H9 (cell line): ENCODE data around the gene DAND5. TPM values are rescaled to one million over a fixed set of nuclear protein-coding genes. Genes with fewer than 3 reads are reported as not detected.

Experiments used
- DNase-seq: peaks from one replicate; pipeline ENCODE4 v3.0.0-alpha.2; 2017
- H2AFZ ChIP-seq: one replicate; pipeline ENCODE4 v1.6.1; 2013; ENCODE audit warnings: mild to moderate bottlenecking, low read length, control low read depth, moderate library complexity
- H2AK5ac ChIP-seq: 2 replicates; pipeline ENCODE4 v1.6.1; 2013; ENCODE audit warnings: low read length, control low read depth, mixed read lengths; ENCODE audit not compliant: insufficient read length
- H2BK120ac ChIP-seq: one replicate; pipeline ENCODE4 v1.6.1; 2013; ENCODE audit warnings: low read depth, mild to moderate bottlenecking, low read length, control low read depth, inconsistent platforms; ENCODE audit not compliant: poor library complexity, severe bottlenecking
- H2BK12ac ChIP-seq: 2 replicates; pipeline ENCODE4 v1.6.1; 2013; ENCODE audit warnings: low read length, control low read depth, mixed read lengths, low read depth; ENCODE audit not compliant: insufficient read length
- H2BK15ac ChIP-seq: 2 replicates; pipeline ENCODE4 v1.6.1; 2013; ENCODE audit warnings: low read depth, low read length, control low read depth
- H2BK20ac ChIP-seq: one replicate; pipeline ENCODE4 v1.6.1; 2013; ENCODE audit warnings: low read depth, mild to moderate bottlenecking, low read length, control low read depth, inconsistent platforms; ENCODE audit not compliant: poor library complexity, severe bottlenecking
- H2BK5ac ChIP-seq: 2 replicates; pipeline ENCODE4 v1.6.1; 2013; ENCODE audit warnings: low read length, control low read depth, mixed read lengths; ENCODE audit not compliant: insufficient read length
- H3K14ac ChIP-seq: 2 replicates; pipeline ENCODE4 v1.6.1; 2013; ENCODE audit warnings: low read length, control low read depth; ENCODE audit not compliant: insufficient read depth
- H3K18ac ChIP-seq: 2 replicates; pipeline ENCODE4 v1.6.1; 2013; ENCODE audit warnings: low read depth, mild to moderate bottlenecking, mixed read lengths, low read length, control low read depth; ENCODE audit not compliant: insufficient read length
- H3K23ac ChIP-seq: 2 replicates; pipeline ENCODE4 v1.6.1; 2013; ENCODE audit warnings: low read length, control low read depth, mixed read lengths, low read depth; ENCODE audit not compliant: insufficient read length
- H3K23me2 ChIP-seq: 2 replicates; pipeline ENCODE4 v1.6.1; 2013; ENCODE audit warnings: low read depth, mild to moderate bottlenecking, mixed read lengths, low read length, control low read depth; ENCODE audit not compliant: insufficient read length, poor library complexity, severe bottlenecking
- H3K27ac ChIP-seq: 2 replicates; pipeline ENCODE4 v1.5.1; 2013; ENCODE audit warnings: low read length, control low read depth, mixed read lengths, low read depth; ENCODE audit not compliant: insufficient read length
- H3K27me3 ChIP-seq: 2 replicates; pipeline ENCODE4 v1.6.1; 2013; ENCODE audit warnings: low read length, control low read depth, inconsistent platforms; ENCODE audit not compliant: insufficient read depth
- H3K4ac ChIP-seq: 2 replicates; pipeline ENCODE4 v1.6.1; 2013; ENCODE audit warnings: low read depth, mild to moderate bottlenecking, control low read depth, inconsistent platforms, low read length, moderate library complexity
- H3K4me1 ChIP-seq: 2 replicates; pipeline ENCODE4 v1.6.1; 2013; ENCODE audit warnings: low read length, control low read depth, inconsistent platforms; ENCODE audit not compliant: insufficient read depth
- H3K4me2 ChIP-seq: 2 replicates; pipeline ENCODE4 v1.6.1; 2013; ENCODE audit warnings: low read length, control low read depth, mixed read lengths; ENCODE audit not compliant: insufficient read length, insufficient read depth
- H3K56ac ChIP-seq: 2 replicates; pipeline ENCODE4 v1.6.1; 2013; ENCODE audit warnings: low read depth, mild to moderate bottlenecking, mixed read lengths, low read length, control low read depth; ENCODE audit not compliant: insufficient read length
- H3K79me1 ChIP-seq: 2 replicates; pipeline ENCODE4 v1.6.1; 2013; ENCODE audit warnings: low read depth, mild to moderate bottlenecking, moderate library complexity, low read length, control low read depth, inconsistent platforms; ENCODE audit not compliant: insufficient read depth, poor library complexity, severe bottlenecking
- H3K79me2 ChIP-seq: 2 replicates; pipeline ENCODE4 v1.6.1; 2013; ENCODE audit warnings: low read length, control low read depth, inconsistent platforms; ENCODE audit not compliant: insufficient read depth
- H3K9ac ChIP-seq: 2 replicates; pipeline ENCODE4 v1.6.1; 2013; ENCODE audit warnings: low read length, control low read depth, mixed read lengths; ENCODE audit not compliant: insufficient read length; ENCODE audit errors: extremely low read depth
- H3K9me3 ChIP-seq: one replicate; pipeline ENCODE4 v1.6.1; 2013; ENCODE audit warnings: low read depth, low read length, inconsistent platforms; ENCODE audit not compliant: control insufficient read depth
- H3T11ph ChIP-seq: one replicate; pipeline ENCODE4 v1.6.1; 2013; ENCODE audit warnings: mild to moderate bottlenecking, low read length, control low read depth, inconsistent platforms
- H4K20me1 ChIP-seq: one replicate; pipeline ENCODE4 v1.6.1; 2013; ENCODE audit not compliant: control insufficient read depth, insufficient read length, insufficient read depth
- H4K5ac ChIP-seq: 2 replicates; pipeline ENCODE4 v1.6.1; 2013; ENCODE audit warnings: low read depth, mild to moderate bottlenecking, mixed read lengths, low read length, control low read depth; ENCODE audit not compliant: insufficient read length
- H4K8ac ChIP-seq: replicated peaks from 2 replicates; pipeline ENCODE4 v1.6.1; 2013; ENCODE audit warnings: low read length, control low read depth, mixed read lengths, low read depth; ENCODE audit not compliant: insufficient read length
- H4K91ac ChIP-seq: 2 replicates; pipeline ENCODE4 v1.6.1; 2013; ENCODE audit warnings: low read depth, mild to moderate bottlenecking, moderate library complexity, mixed read lengths, low read length, control low read depth; ENCODE audit not compliant: insufficient read length
- H3K27ac Mint-ChIP-seq, 3 experiments: 2 replicates in 2 of 3; 3 replicates in 1 of 3; pipeline ENCODE4 v1.8.0; 2020 to 2021; ENCODE audit warnings: mixed read lengths in 3 of 3, mild to moderate bottlenecking in 1 of 3, moderate library complexity in 1 of 3
- H3K27me3 Mint-ChIP-seq: 2 replicates; pipeline ENCODE4 v1.8.0; 2021; ENCODE audit warnings: low read depth, mild to moderate bottlenecking, moderate library complexity, mixed read lengths
- H3K36me3 Mint-ChIP-seq, 3 experiments: 2 replicates in 2 of 3; 3 replicates in 1 of 3; pipeline ENCODE4 v1.8.0; 2020 to 2021; ENCODE audit warnings: low read depth in 3 of 3, mixed read lengths in 3 of 3; ENCODE audit not compliant: insufficient read depth in 1 of 3
- H3K4me1 Mint-ChIP-seq, 2 experiments: 2 replicates each; pipeline ENCODE4 v1.8.0; 2020; ENCODE audit warnings: mixed read lengths in 2 of 2
- H3K4me3 Mint-ChIP-seq, 2 experiments: 2 replicates in 1 of 2; 3 replicates in 1 of 2; pipeline ENCODE4 v1.8.0; 2020 to 2021; ENCODE audit warnings: mild to moderate bottlenecking in 2 of 2, mixed read lengths in 2 of 2, moderate library complexity in 1 of 2
- H3K9me3 Mint-ChIP-seq, 2 experiments: 2 replicates in 1 of 2; 3 replicates in 1 of 2; pipeline ENCODE4 v1.8.0; 2020; ENCODE audit warnings: mild to moderate bottlenecking in 2 of 2, mixed read lengths in 2 of 2, moderate library complexity in 1 of 2
- WGBS: extraction: QIAGEN DNeasy Blood & Tissue Kit; methylation state at CpG from one replicate; pipeline ENCODE4 v1.1.7; 2013; ENCODE audit warnings: missing lambda C conversion rate, low lambda C conversion rate, mixed read lengths; ENCODE audit not compliant: insufficient read length; ENCODE audit errors: extremely low coverage; 5-methylcytosine and 5-hydroxymethylcytosine counted together
- total RNA-seq: library from RNA; stranded (reverse); gene quantifications from 2 replicates; pipeline ENCODE4 v1.2.1, GENCODE V29; 2021
- TF ChIP-seq, protein P1 (sequence below): fragments of 200-600 bp; sonication (generic); conservative IDR thresholded peaks from 3 replicates; pipeline ENCODE4 v1.8.0; 2021; ENCODE audit warnings: antibody characterized with exemption, mild to moderate bottlenecking

The DAND5 gene
- total RNA-seq, 1 experiment from 2014 or later, result 0.11 TPM

DNA sequence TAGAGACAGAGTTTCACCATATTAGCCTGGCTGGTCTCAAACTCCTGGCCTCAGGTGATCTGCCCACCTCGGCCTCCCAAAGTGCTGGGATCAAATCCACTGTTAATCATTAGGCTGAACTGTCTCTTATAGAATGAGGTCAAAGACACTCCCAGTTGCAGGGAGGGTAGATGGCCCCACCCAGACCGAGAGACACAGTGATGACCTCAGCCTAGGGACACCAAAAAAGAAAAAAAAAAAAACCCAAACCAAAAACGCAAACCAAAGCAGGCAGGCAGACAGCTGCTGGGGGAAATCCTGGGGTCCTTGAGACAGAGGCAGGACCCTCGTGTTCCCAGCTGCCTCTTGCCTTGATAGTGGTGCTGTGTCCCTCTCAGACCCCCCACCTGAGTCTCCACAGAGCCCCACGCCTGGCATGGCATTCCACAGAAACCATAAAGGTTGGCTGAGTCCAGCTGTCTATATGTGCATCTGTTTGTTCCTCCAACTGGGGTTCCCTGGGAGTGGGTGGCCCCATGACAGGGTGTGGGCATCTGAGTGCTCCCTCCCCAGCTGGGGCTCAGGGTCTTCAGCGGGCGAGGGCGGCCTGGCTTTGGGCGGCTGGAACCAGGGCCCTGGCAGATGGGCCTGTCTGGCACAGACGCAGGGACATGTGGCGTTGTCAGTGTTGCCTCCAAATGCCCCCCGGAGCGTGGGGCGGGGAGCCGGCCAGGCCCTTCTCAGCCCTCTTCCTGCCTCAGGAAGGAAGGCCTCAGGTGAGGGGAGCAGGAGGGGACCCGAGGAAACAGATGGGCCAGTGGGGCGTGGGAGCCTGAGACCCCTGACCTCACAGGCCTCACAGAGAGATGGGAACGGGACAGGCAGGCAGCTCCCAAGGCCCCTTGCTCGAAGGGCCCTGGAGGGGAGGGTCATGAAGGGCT, 5.2 kb downstream of the DAND5 start:
- Mint-ChIP-seq H3K4me3 (no peak overlapping the region), H3K9me3 (no peaks in the 10 kb centered on the region), H3K27ac (no peak overlapping the region), H3K36me3 (no peaks in the 10 kb centered on the region; a peak in 1 of 7 replicates), H3K4me1 (0 out of 4 replicates have a peak, but pooled peaks cover 0 to 4% of the 10 kb centered on the region in 2 experiments), H3K27me3 (peaks cover 37% of the 10 kb centered on the region)
- Histone ChIP-seq H3K56ac (no peak overlapping the region), H2BK20ac (no peak overlapping the region), H3K14ac (peak overlapping the region; percentile 46; the same call in 1 of the 2 replicates), H2BK15ac (no peak overlapping the region), H3K4me1 (no peaks in the 10 kb centered on the region), H3T11ph (no peak overlapping the region), H3K27ac (no peak overlapping the region), H2BK5ac (no peak overlapping the region), H4K20me1 (no peaks in the 10 kb centered on the region), H3K9ac (no peak overlapping the region), H3K23me2 (no peaks in the 10 kb centered on the region), H2BK12ac (no peak overlapping the region), H3K18ac (no peak overlapping the region), H3K4ac (no peak overlapping the region), H4K91ac (no peak overlapping the region), H3K23ac (no peak overlapping the region), H4K5ac (no peak overlapping the region), H3K27me3 (no peaks in the 10 kb centered on the region), H3K79me1 (no peaks in the 10 kb centered on the region), H2BK120ac (no peak overlapping the region), H2AK5ac (no peak overlapping the region), H3K9me3 (no peaks in the 10 kb centered on the region), H3K79me2 (no peaks in the 10 kb centered on the region), H2AFZ (no peak overlapping the region), H4K8ac (no peak overlapping the region), H3K4me2 (no peak overlapping the region)
- TF ChIP-seq, protein P1, sequence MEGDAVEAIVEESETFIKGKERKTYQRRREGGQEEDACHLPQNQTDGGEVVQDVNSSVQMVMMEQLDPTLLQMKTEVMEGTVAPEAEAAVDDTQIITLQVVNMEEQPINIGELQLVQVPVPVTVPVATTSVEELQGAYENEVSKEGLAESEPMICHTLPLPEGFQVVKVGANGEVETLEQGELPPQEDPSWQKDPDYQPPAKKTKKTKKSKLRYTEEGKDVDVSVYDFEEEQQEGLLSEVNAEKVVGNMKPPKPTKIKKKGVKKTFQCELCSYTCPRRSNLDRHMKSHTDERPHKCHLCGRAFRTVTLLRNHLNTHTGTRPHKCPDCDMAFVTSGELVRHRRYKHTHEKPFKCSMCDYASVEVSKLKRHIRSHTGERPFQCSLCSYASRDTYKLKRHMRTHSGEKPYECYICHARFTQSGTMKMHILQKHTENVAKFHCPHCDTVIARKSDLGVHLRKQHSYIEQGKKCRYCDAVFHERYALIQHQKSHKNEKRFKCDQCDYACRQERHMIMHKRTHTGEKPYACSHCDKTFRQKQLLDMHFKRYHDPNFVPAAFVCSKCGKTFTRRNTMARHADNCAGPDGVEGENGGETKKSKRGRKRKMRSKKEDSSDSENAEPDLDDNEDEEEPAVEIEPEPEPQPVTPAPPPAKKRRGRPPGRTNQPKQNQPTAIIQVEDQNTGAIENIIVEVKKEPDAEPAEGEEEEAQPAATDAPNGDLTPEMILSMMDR, result no peak
- DNase-seq, result no peak
- WGBS, result no CpG with 5 or more reads among the region's 19 CpGs
